H1 (cell line): ENCODE measurements around the gene ZNF683. TPM values are rescaled to one million over a fixed set of nuclear protein-coding genes. Genes with fewer than 3 reads are reported as not detected.
"Not testable (repeated sequence)": the region's sequence is repeated elsewhere in the genome, so short reads cannot be mapped to it uniquely, and the experiment has no call there.

Experiments
- CTCF ChIA-PET: fragments of 300-600 bp; sonication (Branson Sonifier 250); formaldehyde crosslinking; loops from one replicate; lab custom pipeline; 2021; ENCODE audit not compliant: partially characterized antibody; lab: Charles Lee
- POLR2A ChIA-PET: fragments of 300-600 bp; sonication (Branson Sonifier 250); formaldehyde crosslinking; loops from one replicate; lab custom pipeline; 2021; ENCODE audit warnings: inconsistent platforms; ENCODE audit not compliant: partially characterized antibody; lab: Charles Lee
- DNase-seq, 2 experiments: peaks; one replicate each; pipeline versions ENCODE4 v3.0.0 to v3.0.0-alpha.2; 2010 to 2022; ENCODE audit warnings: low spot score in 2 of 2, low read depth in 1 of 2, mixed read lengths in 1 of 2
- FAIRE-seq: peaks from 2 replicates; lab custom pipeline; 2011; peaks lifted over from hg19 to GRCh38; lab: Jason Lieb, UNC
- H2AFZ ChIP-seq: 2 replicates; pipeline ENCODE4 v1.8.1; 2012; ENCODE audit warnings: low read length, inconsistent platforms
- H2AK5ac ChIP-seq: 2 replicates; pipeline ENCODE4 v1.6.1; 2013; ENCODE audit warnings: low read depth, low read length
- H2BK120ac ChIP-seq: replicated peaks from 2 replicates; pipeline ENCODE3; 2013; ENCODE audit warnings: low read depth, low read length, inconsistent platforms
- H2BK12ac ChIP-seq: 2 replicates; pipeline ENCODE4 v1.6.1; 2013; ENCODE audit warnings: low read depth, low read length
- H2BK15ac ChIP-seq: 2 replicates; pipeline ENCODE4 v1.6.1; 2013; ENCODE audit warnings: low read length
- H2BK20ac ChIP-seq: 2 replicates; pipeline ENCODE4 v1.6.1; 2013; ENCODE audit warnings: low read length
- H2BK5ac ChIP-seq: 2 replicates; pipeline ENCODE4 v1.6.1; 2013; ENCODE audit warnings: low read depth, low read length
- H3K14ac ChIP-seq: 2 replicates; pipeline ENCODE4 v1.6.1; 2013; ENCODE audit warnings: inconsistent platforms; ENCODE audit not compliant: insufficient read length
- H3K18ac ChIP-seq: 2 replicates; pipeline ENCODE4 v1.6.1; 2013; ENCODE audit warnings: low read length; ENCODE audit errors: extremely low read depth
- H3K23ac ChIP-seq: 2 replicates; pipeline ENCODE4 v1.6.1; 2013; ENCODE audit warnings: inconsistent platforms; ENCODE audit not compliant: insufficient read length
- H3K23me2 ChIP-seq: 2 replicates; pipeline ENCODE4 v1.6.1; 2013; ENCODE audit warnings: low read depth, low read length
- H3K27ac ChIP-seq: 2 replicates; pipeline ENCODE4 v1.6.1; 2011; ENCODE audit warnings: low read depth, low read length, inconsistent platforms
- H3K27me3 ChIP-seq, 4 experiments: replicated peaks in 1 of 4; 1 replicate in 1 of 4; 2 replicates in 3 of 4; pipeline versions ENCODE4 v1.6.1 to v1.8.1; 2011 to 2013; ENCODE audit warnings: low read length in 3 of 4, mild to moderate bottlenecking in 3 of 4, inconsistent platforms in 2 of 4, mixed read lengths in 2 of 4, moderate library complexity in 1 of 4; ENCODE audit not compliant: control insufficient read depth in 3 of 4, insufficient read depth in 3 of 4; ENCODE audit errors: extremely low read depth in 1 of 4
- H3K36me3 ChIP-seq, 4 experiments: 2 replicates each; pipeline versions ENCODE4 v1.6.1 to v1.8.1; 2011 to 2013; ENCODE audit warnings: mild to moderate bottlenecking in 4 of 4, low read length in 3 of 4, moderate library complexity in 2 of 4, control low read depth in 1 of 4, inconsistent platforms in 1 of 4; ENCODE audit not compliant: insufficient read depth in 4 of 4, control insufficient read depth in 2 of 4
- H3K4ac ChIP-seq: replicated peaks from 2 replicates; pipeline ENCODE3; 2013; ENCODE audit warnings: low read length, low read depth, mixed read lengths, inconsistent platforms; ENCODE audit not compliant: insufficient read length
- H3K4me1 ChIP-seq, 4 experiments: replicated peaks in 1 of 4; 1 replicate in 1 of 4; 2 replicates in 3 of 4; pipeline versions ENCODE4 v1.6.1 to v1.8.1; 2011 to 2013; ENCODE audit warnings: low read length in 3 of 4, inconsistent platforms in 2 of 4, mixed read lengths in 1 of 4; ENCODE audit not compliant: insufficient read depth in 4 of 4, control insufficient read depth in 3 of 4
- H3K4me2 ChIP-seq, 2 experiments: 2 replicates each; pipeline versions ENCODE4 v1.6.1 to v1.8.1; 2011 to 2013; ENCODE audit warnings: low read depth in 2 of 2, low read length in 2 of 2, control low read depth in 1 of 2, inconsistent platforms in 1 of 2, mild to moderate bottlenecking in 1 of 2; ENCODE audit not compliant: insufficient read depth in 1 of 2
- H3K4me3 ChIP-seq, 4 experiments: fragments of 200-600, 300-600 bp in 1 of 4; sonication (generic), shearing (Covaris generic), sonication (Bioruptor Twin) in 1 of 4; 2 replicates each; pipeline versions ENCODE4 v1.5.1 to v1.8.1; 2011 to 2016; ENCODE audit warnings: low read length in 4 of 4, low read depth in 3 of 4, control low read depth in 2 of 4, inconsistent platforms in 2 of 4, mild to moderate bottlenecking in 2 of 4, mixed read lengths in 1 of 4, moderate library complexity in 1 of 4; ENCODE audit not compliant: insufficient read depth in 2 of 4; ENCODE audit errors: extremely low read depth in 1 of 4
- H3K56ac ChIP-seq: replicated peaks from 2 replicates; pipeline ENCODE3; 2013; ENCODE audit warnings: low read depth, mild to moderate bottlenecking, mixed read lengths, low read length, inconsistent platforms; ENCODE audit not compliant: insufficient read length
- H3K79me1 ChIP-seq: 2 replicates; pipeline ENCODE4 v1.6.1; 2013; ENCODE audit warnings: low read depth, low read length, control low read depth
- H3K79me2 ChIP-seq, 2 experiments: 2 replicates each; pipeline versions ENCODE4 v1.6.1 to v1.8.1; 2012 to 2013; ENCODE audit warnings: low read length in 2 of 2, mild to moderate bottlenecking in 2 of 2, inconsistent platforms in 1 of 2; ENCODE audit not compliant: insufficient read depth in 2 of 2, control insufficient read depth in 1 of 2
- H3K9ac ChIP-seq, 4 experiments: replicated peaks in 1 of 4; 1 replicate in 1 of 4; 2 replicates in 3 of 4; pipeline versions ENCODE4 v1.6.1 to v1.8.1; 2011 to 2013; ENCODE audit warnings: low read depth in 3 of 4, low read length in 3 of 4, control low read depth in 2 of 4, mild to moderate bottlenecking in 2 of 4, moderate library complexity in 2 of 4, inconsistent platforms in 1 of 4; ENCODE audit errors: extremely low read depth in 1 of 4
- H3K9me3 ChIP-seq, 2 experiments: 2 replicates each; pipeline versions ENCODE4 v1.6.1 to v1.8.1; 2012 to 2013; ENCODE audit warnings: mild to moderate bottlenecking in 2 of 2, moderate library complexity in 2 of 2, control low read depth in 1 of 2, inconsistent platforms in 1 of 2, low read depth in 1 of 2, low read length in 1 of 2, mixed read lengths in 1 of 2; ENCODE audit not compliant: insufficient read depth in 2 of 2
- H4K20me1 ChIP-seq, 2 experiments: replicated peaks in 1 of 2; 2 replicates each; pipeline versions ENCODE3 to v1.8.1; 2011 to 2013; ENCODE audit warnings: inconsistent platforms in 2 of 2, low read length in 2 of 2, mild to moderate bottlenecking in 1 of 2; ENCODE audit not compliant: insufficient read depth in 2 of 2, control insufficient read depth in 1 of 2
- H4K5ac ChIP-seq: 2 replicates; pipeline ENCODE4 v1.6.1; 2013; ENCODE audit warnings: low read length, low read depth, mixed read lengths, inconsistent platforms; ENCODE audit not compliant: insufficient read length
- H4K8ac ChIP-seq: 2 replicates; pipeline ENCODE4 v1.8.0; 2013; ENCODE audit warnings: mild to moderate bottlenecking, moderate library complexity, low read length, inconsistent platforms; ENCODE audit not compliant: insufficient read depth; ENCODE audit errors: extremely low read depth
- H4K91ac ChIP-seq: replicated peaks from 2 replicates; pipeline ENCODE3; 2013; ENCODE audit warnings: low read length, mixed read lengths, inconsistent platforms; ENCODE audit not compliant: insufficient read length
- CREB1 ChIP-seq: IDR thresholded peaks from 2 replicates; pipeline ENCODE4 v1.6.1; 2012; ENCODE audit warnings: inconsistent platforms
- WGBS, 2 experiments: shearing (Covaris generic) in 1 of 2; methylation state at CpG; one replicate each; pipeline versions ENCODE4 v1.1.6 to v1.1.7; 2013 to 2015; ENCODE audit warnings: low lambda C conversion rate in 2 of 2, mixed read lengths in 2 of 2, inconsistent platforms in 1 of 2, low coverage in 1 of 2, missing lambda C conversion rate in 1 of 2; ENCODE audit not compliant: insufficient replicate concordance in 2 of 2, insufficient coverage in 1 of 2, insufficient read length in 1 of 2; ENCODE audit errors: extremely low coverage in 1 of 2, missing lambda C conversion rate in 1 of 2; 5-methylcytosine and 5-hydroxymethylcytosine counted together
- polyA plus RNA-seq, 7 experiments: library from polyadenylated mRNA; depleted of rRNA in 3 of 7; stranded (reverse) in 5 of 7; unstranded in 2 of 7; fragments of >200 nt in 5 of 7; fragments of 200-250 nt in 2 of 7; gene quantifications; 1 replicate in 5 of 7; 2 replicates in 1 of 7; 4 replicates in 1 of 7; pipeline versions ENCODE4 v1.2.1 to v1.2.3, GENCODE V29; 2011 to 2013; ENCODE audit warnings: missing spikeins in 2 of 7, mixed read lengths in 2 of 7
- total RNA-seq: library from RNA; stranded (reverse); fragmentation: NEBNext Ultra II Directional; extraction: Animal tissue kit (Norgen Biotek cat#: 25700); gene quantifications from 2 replicates; pipeline ENCODE4 v1.2.1, GENCODE V29; 2021

ZNF683 gene
- total and polyA plus RNA-seq, 2 of the 8 experiments (the other 6 are each of a cell fraction or from before 2014, with no cell fraction given), result not detected

DNA sequence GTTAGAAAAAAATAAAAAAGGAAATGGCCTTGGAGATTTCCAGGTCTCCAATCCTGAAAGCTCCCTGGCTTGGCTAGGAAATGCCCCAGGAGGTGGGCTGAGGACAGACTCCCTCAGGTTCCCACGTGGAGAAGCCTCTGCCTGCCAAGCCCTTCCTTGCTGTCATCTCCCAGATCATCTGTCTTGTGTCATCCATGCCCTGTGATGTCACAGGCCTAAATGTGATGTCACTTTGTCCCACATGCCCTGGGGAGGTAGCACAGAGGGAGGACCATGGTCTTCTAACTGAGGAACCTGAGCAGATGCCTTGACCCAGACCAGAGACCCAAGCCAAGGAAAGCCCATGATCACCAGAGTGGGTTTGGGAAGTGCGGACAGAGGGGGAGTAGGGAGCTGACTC is 1.8 kb upstream of the ZNF683 start:
- not testable (repeated sequence) for H2AFZ ChIP-seq, DNase-seq, H3K79me2 ChIP-seq, H4K20me1 ChIP-seq, H4K8ac ChIP-seq, H3K18ac ChIP-seq, H4K91ac ChIP-seq, H3K4me1 ChIP-seq, H3K79me1 ChIP-seq, H3K9me3 ChIP-seq, H3K9ac ChIP-seq, H3K27me3 ChIP-seq, H2BK5ac ChIP-seq, H4K5ac ChIP-seq, H3K4ac ChIP-seq, H3K4me3 ChIP-seq, H3K56ac ChIP-seq, H3K14ac ChIP-seq, H3K23me2 ChIP-seq, H3K36me3 ChIP-seq, H2BK120ac ChIP-seq, H3K27ac ChIP-seq, H3K23ac ChIP-seq, H2AK5ac ChIP-seq
- POLR2A ChIA-PET, result interaction anchor here (0.6 to 3.3 kb wide), 10 partner anchors 24 to 97 kb away, joined by 3 to 15 read pairs (median 4); partner anchors contain the start of genes HMGN2, LIN28A and SH3BGRL3
- H3K4me2 ChIP-seq, result 0 out of 4 replicates have a peak overlapping the region, but pooled peaks of 1 of the 2 experiments have one; percentile 15
- 0 out of 2 replicates have a peak overlapping the region, but pooled peaks have one; percentile 23 for H2BK20ac ChIP-seq
- 0 out of 2 replicates have a peak overlapping the region, but pooled peaks have one; percentile 8 for H2BK15ac ChIP-seq
- TF ChIP-seq CREB1, result peak; percentile 85
- CTCF ChIA-PET, result interaction anchor here (0.6 to 7.9 kb wide), 13 partner anchors 10 to 188 kb away, joined by 3 to 79 read pairs (median 5); partner anchors contain the start of gene CEP85
- peak overlapping the region; percentile 88; the same call in 1 of the 2 replicates for H2BK12ac ChIP-seq
- FAIRE-seq, result peak; percentile 58
- 39% methylated on average over 2 of the region's 2 CpGs; no CpG with 5 or more reads in 1 of the 2 experiments for WGBS, 2 experiments
